ENCODE data around the gene SLC39A9. TPM values are rescaled to one million over a fixed set of nuclear protein-coding genes. Genes with fewer than 3 reads are reported as not detected.

Gene SLC39A9
- total RNA-seq, 1 experiment from 2014 or later: 63.4 TPM

DNA sequence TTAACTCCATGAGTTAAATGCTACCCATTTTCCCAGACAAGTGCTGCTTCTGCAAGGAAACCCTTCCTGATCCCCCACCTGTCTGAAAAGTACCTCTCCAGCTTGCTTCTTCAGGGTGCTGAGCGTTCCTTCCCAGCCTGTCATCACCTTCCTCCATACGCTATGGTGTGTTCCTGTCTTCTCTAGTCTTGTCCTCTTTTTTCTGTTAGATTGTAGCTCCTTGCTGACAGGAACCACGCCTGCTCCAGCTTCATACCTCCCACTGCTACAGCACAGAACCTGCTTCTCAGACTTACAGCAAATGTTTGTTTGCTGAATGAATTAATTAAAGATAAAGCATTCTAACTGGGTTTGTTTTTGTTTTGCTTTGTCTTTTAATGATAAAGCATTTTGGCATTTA lies 39.5 kb upstream of the SLC39A9 start:
- no TSS peak for BruUV-seq (replicated peaks)
- Histone ChIP-seq H3K9me3 (ENCODE audit: control insufficient read depth, insufficient read depth, low read depth, low read length) (no peaks in the 10 kb centered on the region), H3K4me1 (ENCODE audit: control insufficient read depth, insufficient read depth, low read length) (no peaks in the 10 kb centered on the region), H3K36me3 (ENCODE audit: control insufficient read depth, insufficient read depth, low read length) (no peaks in the 10 kb centered on the region), H3K27me3 (ENCODE audit: control insufficient read depth, insufficient read depth, low read length) (no peaks in the 10 kb centered on the region), H3K27ac (ENCODE audit: low read length) (no peak overlapping the region), H3K4me3 (ENCODE audit: low read depth in 2 of 2, low read length in 2 of 2) (no peak overlapping the region)
- CTCF ChIA-PET: no interaction called here
- in situ Hi-C loops (cut with HindIII; ENCODE audit: low pct_unique_long_range_greater_than_20kb, low sequenced_read_pairs): no loop called here
- TF ChIP-seq TCF7L2 (IDR thresholded peaks at IDR 0.05; ENCODE audit: low read depth, low read length) (no peak), POLR2AphosphoS5 (IDR thresholded peaks at IDR 0.05; ENCODE audit: low read depth, low read length) (no peak), SIN3A (IDR thresholded peaks at IDR 0.05; ENCODE audit: borderline replicate concordance, insufficient read depth, low read depth, low read length) (no peak)
- TF ChIP-seq, protein P1, sequence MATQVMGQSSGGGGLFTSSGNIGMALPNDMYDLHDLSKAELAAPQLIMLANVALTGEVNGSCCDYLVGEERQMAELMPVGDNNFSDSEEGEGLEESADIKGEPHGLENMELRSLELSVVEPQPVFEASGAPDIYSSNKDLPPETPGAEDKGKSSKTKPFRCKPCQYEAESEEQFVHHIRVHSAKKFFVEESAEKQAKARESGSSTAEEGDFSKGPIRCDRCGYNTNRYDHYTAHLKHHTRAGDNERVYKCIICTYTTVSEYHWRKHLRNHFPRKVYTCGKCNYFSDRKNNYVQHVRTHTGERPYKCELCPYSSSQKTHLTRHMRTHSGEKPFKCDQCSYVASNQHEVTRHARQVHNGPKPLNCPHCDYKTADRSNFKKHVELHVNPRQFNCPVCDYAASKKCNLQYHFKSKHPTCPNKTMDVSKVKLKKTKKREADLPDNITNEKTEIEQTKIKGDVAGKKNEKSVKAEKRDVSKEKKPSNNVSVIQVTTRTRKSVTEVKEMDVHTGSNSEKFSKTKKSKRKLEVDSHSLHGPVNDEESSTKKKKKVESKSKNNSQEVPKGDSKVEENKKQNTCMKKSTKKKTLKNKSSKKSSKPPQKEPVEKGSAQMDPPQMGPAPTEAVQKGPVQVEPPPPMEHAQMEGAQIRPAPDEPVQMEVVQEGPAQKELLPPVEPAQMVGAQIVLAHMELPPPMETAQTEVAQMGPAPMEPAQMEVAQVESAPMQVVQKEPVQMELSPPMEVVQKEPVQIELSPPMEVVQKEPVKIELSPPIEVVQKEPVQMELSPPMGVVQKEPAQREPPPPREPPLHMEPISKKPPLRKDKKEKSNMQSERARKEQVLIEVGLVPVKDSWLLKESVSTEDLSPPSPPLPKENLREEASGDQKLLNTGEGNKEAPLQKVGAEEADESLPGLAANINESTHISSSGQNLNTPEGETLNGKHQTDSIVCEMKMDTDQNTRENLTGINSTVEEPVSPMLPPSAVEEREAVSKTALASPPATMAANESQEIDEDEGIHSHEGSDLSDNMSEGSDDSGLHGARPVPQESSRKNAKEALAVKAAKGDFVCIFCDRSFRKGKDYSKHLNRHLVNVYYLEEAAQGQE (IDR thresholded peaks at IDR 0.05; ENCODE audit: insufficient read depth in 1 of 2, low read depth in 2 of 2, low read length in 1 of 2): no peak
- TF ChIP-seq, protein P2, sequence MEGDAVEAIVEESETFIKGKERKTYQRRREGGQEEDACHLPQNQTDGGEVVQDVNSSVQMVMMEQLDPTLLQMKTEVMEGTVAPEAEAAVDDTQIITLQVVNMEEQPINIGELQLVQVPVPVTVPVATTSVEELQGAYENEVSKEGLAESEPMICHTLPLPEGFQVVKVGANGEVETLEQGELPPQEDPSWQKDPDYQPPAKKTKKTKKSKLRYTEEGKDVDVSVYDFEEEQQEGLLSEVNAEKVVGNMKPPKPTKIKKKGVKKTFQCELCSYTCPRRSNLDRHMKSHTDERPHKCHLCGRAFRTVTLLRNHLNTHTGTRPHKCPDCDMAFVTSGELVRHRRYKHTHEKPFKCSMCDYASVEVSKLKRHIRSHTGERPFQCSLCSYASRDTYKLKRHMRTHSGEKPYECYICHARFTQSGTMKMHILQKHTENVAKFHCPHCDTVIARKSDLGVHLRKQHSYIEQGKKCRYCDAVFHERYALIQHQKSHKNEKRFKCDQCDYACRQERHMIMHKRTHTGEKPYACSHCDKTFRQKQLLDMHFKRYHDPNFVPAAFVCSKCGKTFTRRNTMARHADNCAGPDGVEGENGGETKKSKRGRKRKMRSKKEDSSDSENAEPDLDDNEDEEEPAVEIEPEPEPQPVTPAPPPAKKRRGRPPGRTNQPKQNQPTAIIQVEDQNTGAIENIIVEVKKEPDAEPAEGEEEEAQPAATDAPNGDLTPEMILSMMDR (IDR thresholded peaks at IDR 0.05): no peak
- DNase-seq (ENCODE audit: low read depth, low spot score) (no peak), ATAC-seq (no peak)
- POLR2A ChIA-PET: no interaction called here
- intact Hi-C loops (cut with micrococcal nuclease; ENCODE audit: unreplicated experiment): loop anchor here (10.0 kb wide), 1 partner anchor 114 kb away; no protein-coding TSS in a partner anchor

DNA sequence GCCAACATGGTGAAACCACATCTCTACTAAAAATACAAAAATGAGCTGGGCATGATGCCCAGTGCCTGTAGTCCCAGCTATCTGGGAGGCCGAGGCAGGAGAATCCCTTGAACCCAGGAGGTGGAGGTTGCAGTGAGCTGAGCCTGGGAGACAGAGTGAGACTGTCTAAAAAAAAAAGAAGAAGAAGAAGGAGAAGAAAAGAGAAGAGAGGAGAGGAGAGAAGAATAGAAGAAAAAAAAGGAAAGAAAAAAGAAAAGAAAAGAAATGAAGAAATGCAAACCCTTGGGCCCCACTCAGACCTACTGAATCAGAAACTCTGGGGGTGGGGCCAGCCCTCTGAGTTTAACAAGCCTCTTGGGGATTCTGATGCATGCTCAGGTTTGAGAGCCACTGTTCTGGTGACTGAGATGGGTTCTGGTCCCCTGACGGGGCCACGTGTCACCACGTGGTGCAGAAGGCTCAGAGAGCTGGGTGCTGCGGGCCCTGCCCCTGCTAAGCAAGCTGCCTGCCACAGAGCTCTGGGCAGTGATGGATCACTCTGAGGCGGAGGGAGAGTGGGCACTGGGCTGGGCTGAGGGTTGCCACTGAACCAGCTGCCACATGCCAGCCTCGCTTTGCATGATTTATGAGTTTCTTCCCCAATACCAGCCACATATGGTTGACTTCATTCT lies 37.9 kb upstream of the SLC39A9 start:
- in situ Hi-C loops (cut with HindIII; ENCODE audit: low pct_unique_long_range_greater_than_20kb, low sequenced_read_pairs) (no loop called here), intact Hi-C loops (cut with micrococcal nuclease; ENCODE audit: unreplicated experiment) (no loop called here)
- H3K4me1 ChIP-seq (ENCODE audit: control insufficient read depth, insufficient read depth, low read length): no peaks in the 10 kb centered on the region
- TF ChIP-seq SIN3A (IDR thresholded peaks at IDR 0.05; ENCODE audit: borderline replicate concordance, insufficient read depth, low read depth, low read length) (no peak), TCF7L2 (IDR thresholded peaks at IDR 0.05; ENCODE audit: low read depth, low read length) (no peak), POLR2AphosphoS5 (IDR thresholded peaks at IDR 0.05; ENCODE audit: low read depth, low read length) (no peak)
- TF ChIP-seq, protein P2 (IDR thresholded peaks at IDR 0.05): no peak
- TF ChIP-seq, protein P1 (IDR thresholded peaks at IDR 0.05; ENCODE audit: insufficient read depth in 1 of 2, low read depth in 2 of 2, low read length in 1 of 2): no peak
- H3K27ac ChIP-seq (ENCODE audit: low read length): no peak overlapping the region
- ChIA-PET CTCF (no interaction called here), POLR2A (no interaction called here)
- BruUV-seq (replicated peaks): no TSS peak
- no peaks in the 10 kb centered on the region for H3K9me3 ChIP-seq (ENCODE audit: control insufficient read depth, insufficient read depth, low read depth, low read length)
- H3K36me3 ChIP-seq (ENCODE audit: control insufficient read depth, insufficient read depth, low read length): no peaks in the 10 kb centered on the region
- no peaks in the 10 kb centered on the region for H3K27me3 ChIP-seq (ENCODE audit: control insufficient read depth, insufficient read depth, low read length)
- DNase-seq (ENCODE audit: low read depth, low spot score) (no peak), ATAC-seq (no peak)
- H3K4me3 ChIP-seq (ENCODE audit: low read depth in 2 of 2, low read length in 2 of 2): no peak overlapping the region

Data from Panc1 (cell line).